ENCODE data around the gene RERE.
A peak's percentile ranks its signal among the peaks of the same experiment; 100 is the strongest.

RERE gene

DNA sequence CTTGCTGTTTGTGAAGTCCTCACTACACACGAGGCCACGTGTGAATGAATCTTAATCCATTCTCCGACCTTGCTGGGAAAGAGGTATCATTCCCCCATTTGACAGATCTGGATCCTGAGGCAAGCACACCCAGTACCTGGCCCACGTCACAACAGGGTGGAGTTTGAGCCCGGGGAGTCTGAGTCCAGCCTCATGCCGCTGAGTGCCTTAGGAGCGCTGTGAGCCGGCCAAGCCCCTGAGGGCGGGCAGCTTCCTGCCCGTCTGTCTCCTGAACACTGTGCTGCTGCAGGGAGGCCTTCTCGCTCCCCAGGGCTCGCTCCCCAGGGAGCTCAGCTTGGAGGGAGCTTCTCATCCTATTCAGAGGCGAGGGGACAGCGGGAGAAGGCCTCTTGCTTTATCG, 469.8 kb downstream of the RERE start:
- no peak for DNase-seq (ENCODE audit: low read depth)
- no peak overlapping the region for H3K4me3 ChIP-seq (ENCODE audit: low read depth, low read length)
- TF ChIP-seq, protein P1, sequence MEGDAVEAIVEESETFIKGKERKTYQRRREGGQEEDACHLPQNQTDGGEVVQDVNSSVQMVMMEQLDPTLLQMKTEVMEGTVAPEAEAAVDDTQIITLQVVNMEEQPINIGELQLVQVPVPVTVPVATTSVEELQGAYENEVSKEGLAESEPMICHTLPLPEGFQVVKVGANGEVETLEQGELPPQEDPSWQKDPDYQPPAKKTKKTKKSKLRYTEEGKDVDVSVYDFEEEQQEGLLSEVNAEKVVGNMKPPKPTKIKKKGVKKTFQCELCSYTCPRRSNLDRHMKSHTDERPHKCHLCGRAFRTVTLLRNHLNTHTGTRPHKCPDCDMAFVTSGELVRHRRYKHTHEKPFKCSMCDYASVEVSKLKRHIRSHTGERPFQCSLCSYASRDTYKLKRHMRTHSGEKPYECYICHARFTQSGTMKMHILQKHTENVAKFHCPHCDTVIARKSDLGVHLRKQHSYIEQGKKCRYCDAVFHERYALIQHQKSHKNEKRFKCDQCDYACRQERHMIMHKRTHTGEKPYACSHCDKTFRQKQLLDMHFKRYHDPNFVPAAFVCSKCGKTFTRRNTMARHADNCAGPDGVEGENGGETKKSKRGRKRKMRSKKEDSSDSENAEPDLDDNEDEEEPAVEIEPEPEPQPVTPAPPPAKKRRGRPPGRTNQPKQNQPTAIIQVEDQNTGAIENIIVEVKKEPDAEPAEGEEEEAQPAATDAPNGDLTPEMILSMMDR (IDR thresholded peaks at IDR 0.05; ENCODE audit: control insufficient read depth, extremely low read depth, insufficient read depth): no peak

DNA sequence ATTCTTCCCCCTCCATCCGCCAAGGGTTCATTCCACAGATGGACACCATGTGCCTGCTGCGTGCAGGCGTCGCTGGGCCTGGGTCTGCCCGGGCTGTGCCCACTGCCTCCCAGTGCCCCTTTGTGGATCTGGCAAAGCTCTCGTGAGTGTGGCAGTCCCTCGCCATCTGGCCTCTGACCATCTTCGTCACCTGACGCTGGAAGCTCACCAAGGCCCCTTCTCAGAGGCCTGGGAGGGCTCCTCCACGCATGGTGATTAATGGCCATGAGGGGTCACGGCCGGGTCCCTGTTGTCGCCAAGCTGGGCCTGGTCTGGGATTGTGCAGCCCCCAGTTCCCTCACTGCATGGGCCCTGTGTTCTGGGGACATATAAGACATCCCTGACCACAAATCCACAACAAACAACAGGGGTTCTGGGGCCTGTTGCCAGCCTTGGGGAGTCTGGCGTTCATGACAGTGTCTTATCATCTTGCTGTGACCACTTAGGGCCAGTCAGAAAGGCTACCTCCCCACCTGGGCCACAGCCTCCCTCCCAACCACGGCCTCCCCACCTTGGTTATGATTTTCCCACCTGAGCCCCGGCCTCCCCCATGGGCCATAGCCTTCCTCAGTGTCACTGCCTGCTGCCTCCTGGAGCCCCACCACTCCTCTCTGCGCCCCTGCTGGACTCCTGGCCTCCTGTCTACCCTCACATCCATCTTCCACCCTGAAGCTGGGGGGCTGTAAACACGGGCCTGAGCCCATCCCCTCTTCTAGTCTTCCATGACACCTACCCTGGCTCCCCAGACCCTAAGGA, 471.6 kb downstream of the RERE start:
- TF ChIP-seq, protein P1 (IDR thresholded peaks at IDR 0.05; ENCODE audit: control insufficient read depth, extremely low read depth, insufficient read depth): no peak
- no peak for DNase-seq (ENCODE audit: low read depth)
- H3K4me3 ChIP-seq (ENCODE audit: low read depth, low read length): no peak overlapping the region

DNA sequence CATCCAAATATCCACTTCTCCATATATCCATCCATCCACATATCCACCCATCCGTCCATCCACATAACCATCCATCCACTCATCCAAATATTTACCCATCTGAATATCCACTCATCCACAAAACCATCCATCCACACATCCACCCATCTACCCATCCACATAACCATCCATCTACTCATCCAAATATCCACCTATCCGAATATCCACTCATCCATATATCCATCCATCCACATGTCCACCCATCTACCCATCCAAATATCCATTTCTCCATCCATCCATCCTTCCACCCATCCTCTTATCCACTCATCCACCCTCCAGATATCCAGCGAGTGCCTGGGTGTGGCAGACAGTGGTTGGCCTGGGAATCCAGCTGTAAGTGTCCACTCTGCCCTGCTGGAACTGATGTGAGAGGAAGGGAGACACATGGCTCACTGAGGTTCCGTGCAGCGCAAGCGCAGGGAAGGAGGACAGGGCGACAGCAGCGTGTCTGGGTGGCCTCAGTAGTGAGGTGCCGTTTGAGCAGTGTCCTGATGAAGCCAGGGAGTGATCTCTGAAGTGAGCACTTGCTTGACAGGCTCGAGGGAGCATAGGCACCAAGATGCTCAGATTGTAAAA, 472.4 kb downstream of the RERE start:
- TF ChIP-seq, protein P1 (IDR thresholded peaks at IDR 0.05; ENCODE audit: control insufficient read depth, extremely low read depth, insufficient read depth): no peak
- H3K4me3 ChIP-seq (ENCODE audit: low read depth, low read length): no peak overlapping the region
- no peak for DNase-seq (ENCODE audit: low read depth)

GRCh38 chr1:8343464-8344001, 473.9 kb downstream of the RERE start:
- TF ChIP-seq, protein P1 (IDR thresholded peaks at IDR 0.05; ENCODE audit: control insufficient read depth, extremely low read depth, insufficient read depth): no peak
- DNase-seq (ENCODE audit: low read depth): peak; percentile 57
- H3K4me3 ChIP-seq (ENCODE audit: low read depth, low read length): no peak overlapping the region

DNA sequence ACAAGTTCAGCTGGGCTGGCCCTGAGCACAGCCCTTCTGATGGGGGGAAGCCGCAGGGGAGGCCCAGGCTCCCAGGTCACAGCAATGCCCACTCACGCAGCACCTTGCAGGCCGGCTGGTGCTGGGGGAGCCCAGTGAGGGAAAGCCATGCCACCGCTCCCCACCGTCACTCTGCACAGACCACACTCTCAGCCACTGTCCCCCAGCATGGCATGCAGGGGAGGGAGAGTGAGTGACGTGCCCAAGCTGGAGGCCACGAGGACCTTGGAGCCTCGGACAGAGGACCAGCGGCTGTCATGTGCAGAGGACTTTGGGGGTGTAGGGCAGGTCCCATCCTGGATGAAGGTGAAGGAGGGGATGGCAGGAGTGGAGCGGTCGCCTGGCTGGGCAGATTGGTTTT, 474.4 kb downstream of the RERE start:
- TF ChIP-seq, protein P1 (IDR thresholded peaks at IDR 0.05; ENCODE audit: control insufficient read depth, extremely low read depth, insufficient read depth): no peak
- no peak overlapping the region for H3K4me3 ChIP-seq (ENCODE audit: low read depth, low read length)
- no peak for DNase-seq (ENCODE audit: low read depth)

DNA sequence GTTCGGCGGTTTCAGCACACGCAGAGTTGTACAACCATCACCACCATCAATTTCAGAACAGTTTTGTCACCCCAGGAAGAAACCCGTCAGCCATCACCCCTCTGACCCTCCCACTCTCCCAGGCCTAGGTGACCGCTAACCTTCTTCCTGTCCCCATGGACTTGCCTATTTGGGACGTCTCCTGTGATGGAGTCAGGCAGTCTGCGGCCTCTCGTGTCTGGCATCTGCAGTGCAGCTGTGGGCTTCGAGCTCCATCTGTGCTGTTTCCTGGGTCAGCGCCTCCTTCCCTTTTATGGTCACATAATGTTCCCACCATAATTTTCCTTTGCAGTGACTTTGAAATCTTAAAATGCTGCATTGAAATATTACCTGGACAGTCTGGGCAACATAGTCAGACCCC, 475.1 kb downstream of the RERE start:
- DNase-seq (ENCODE audit: low read depth): no peak
- TF ChIP-seq, protein P1 (IDR thresholded peaks at IDR 0.05; ENCODE audit: control insufficient read depth, extremely low read depth, insufficient read depth): no peak
- H3K4me3 ChIP-seq (ENCODE audit: low read depth, low read length): no peak overlapping the region
